GM23248 (cell line): Measurements from ENCODE around the gene NAV2. TPM values are rescaled to one million over a fixed set of nuclear protein-coding genes. Genes with fewer than 3 reads are reported as not detected.

Experiments
- DNase-seq: peaks from one replicate; pipeline ENCODE4 v3.0.0-alpha.2; 2015
- H2AFZ ChIP-seq: fragments of 200-600 bp; sonication (generic); 2 replicates; pipeline ENCODE4 v1.6.1; 2016; ENCODE audit warnings: antibody characterized with exemption
- H3F3A ChIP-seq: fragments of 200-600 bp; sonication (generic); 2 replicates; pipeline ENCODE4 v1.6.1; 2016; ENCODE audit warnings: mild to moderate bottlenecking, antibody characterized with exemption, mixed run types; ENCODE audit not compliant: insufficient read depth
- H3K27ac ChIP-seq: fragments of 200-600 bp; sonication (generic); 2 replicates; pipeline ENCODE4 v1.5.1; 2016; ENCODE audit warnings: mild to moderate bottlenecking
- H3K27me3 ChIP-seq: fragments of 200-600 bp; sonication (generic); replicated peaks from 2 replicates; pipeline ENCODE4 v1.6.1; 2016; ENCODE audit warnings: mild to moderate bottlenecking; ENCODE audit not compliant: insufficient read depth
- H3K36me3 ChIP-seq: fragments of 200-600 bp; sonication (generic); 2 replicates; pipeline ENCODE4 v1.6.1; 2016; ENCODE audit warnings: low read depth, mild to moderate bottlenecking
- H3K4me1 ChIP-seq: fragments of 200-600 bp; sonication (generic); 2 replicates; pipeline ENCODE4 v1.6.1; 2016; ENCODE audit warnings: mild to moderate bottlenecking; ENCODE audit not compliant: insufficient read depth
- H3K4me2 ChIP-seq: fragments of 200-600 bp; sonication (generic); one replicate; pipeline ENCODE4 v1.6.1; 2016; ENCODE audit warnings: mild to moderate bottlenecking; ENCODE audit not compliant: unreplicated experiment
- H3K4me3 ChIP-seq: fragments of 200-600 bp; sonication (generic); 2 replicates; pipeline ENCODE4 v1.5.1; 2016; ENCODE audit warnings: mild to moderate bottlenecking
- H3K79me2 ChIP-seq: fragments of 200-600 bp; sonication (generic); 2 replicates; pipeline ENCODE4 v1.6.1; 2016; ENCODE audit warnings: mild to moderate bottlenecking; ENCODE audit not compliant: insufficient read depth
- H3K9ac ChIP-seq: fragments of 200-600 bp; sonication (generic); 2 replicates; pipeline ENCODE4 v1.6.1; 2016; ENCODE audit warnings: mild to moderate bottlenecking
- H3K9me2 ChIP-seq: fragments of 200-600 bp; sonication (generic); 2 replicates; pipeline ENCODE4 v1.6.1; 2016; ENCODE audit warnings: mixed run types, mild to moderate bottlenecking, moderate library complexity; ENCODE audit not compliant: insufficient read depth
- H3K9me3 ChIP-seq: fragments of 200-600 bp; sonication (generic); one replicate; pipeline ENCODE4 v1.6.1; 2017; ENCODE audit warnings: low read depth
- H4K20me1 ChIP-seq: fragments of 200-600 bp; sonication (generic); 2 replicates; pipeline ENCODE4 v1.6.0; 2016; ENCODE audit not compliant: insufficient read depth
- EZH2 ChIP-seq: fragments of 200-600 bp; sonication (generic); IDR thresholded peaks from 2 replicates; pipeline ENCODE4 v1.6.1; 2018; ENCODE audit warnings: antibody characterized with exemption, mild to moderate bottlenecking; ENCODE audit not compliant: insufficient read depth, poor library complexity, severe bottlenecking
- EZH2phosphoT487 ChIP-seq: fragments of 200-600 bp; sonication (generic); IDR thresholded peaks from 2 replicates; pipeline ENCODE4 v1.6.1; 2018; ENCODE audit warnings: antibody characterized with exemption, moderate library complexity, mild to moderate bottlenecking, low read depth; ENCODE audit not compliant: insufficient read depth
- WGBS, 2 experiments: methylation state at CpG; one replicate each; pipeline ENCODE4 v1.1.6; 2015 to 2017; ENCODE audit warnings: low lambda C conversion rate in 2 of 2, low coverage in 1 of 2; ENCODE audit errors: missing lambda C conversion rate in 2 of 2; 5-methylcytosine and 5-hydroxymethylcytosine counted together
- in situ Hi-C: fragments of 300-500 bp; cut with MboI; formaldehyde crosslinking; loops from 2 replicates; pipeline ENCODE4 v1.15.0; 2020
- polyA plus RNA-seq: library from polyadenylated mRNA; unstranded; fragments of >200 nt; fragmentation: Nextera tagmentation; extraction: Ambion mirVana; gene quantifications from 2 replicates; pipeline ENCODE4 v1.2.1, GENCODE V29; 2016
- total RNA-seq: library from RNA; depleted of rRNA; stranded (reverse); fragments of >200 nt; shearing (Covaris generic); gene quantifications from 2 replicates; pipeline ENCODE4 v1.2.3, GENCODE V29; 2014

Gene NAV2
- total and polyA plus RNA-seq, 2 experiments from 2014 or later: 5.7 to 11.9 TPM

DNA sequence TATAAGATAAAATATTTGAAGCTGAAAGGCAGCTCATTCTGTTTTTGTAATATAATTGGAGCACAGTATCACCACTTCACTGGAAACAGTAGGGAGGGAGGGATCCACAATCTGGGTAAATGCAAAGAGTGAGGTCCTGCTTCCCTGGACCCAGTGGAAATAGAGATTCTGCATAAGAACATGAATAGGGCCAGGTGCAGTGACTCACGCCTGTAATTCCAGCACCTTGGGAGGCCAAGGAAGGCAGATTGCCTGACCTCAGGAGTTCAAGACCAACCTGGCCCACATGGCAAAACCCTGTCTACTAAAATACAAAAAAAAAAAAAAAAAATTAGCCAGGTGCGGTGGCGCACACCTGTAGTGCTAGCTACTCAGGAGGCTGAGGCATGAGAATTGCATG lies 303.9 kb downstream of the NAV2 start:
- TF ChIP-seq EZH2: no peak
- TF ChIP-seq EZH2phosphoT487: no peak
- H3K4me3 ChIP-seq: no peak overlapping the region
- in situ Hi-C loops: no loop called here
- H3K4me2 ChIP-seq: no peak overlapping the region
- H3K9ac ChIP-seq: no peak overlapping the region
- no peaks in the 10 kb centered on the region for H3K36me3 ChIP-seq
- WGBS, 2 experiments: 67% methylated on average over 3 of the region's 3 CpGs
- no peak overlapping the region for H3K27ac ChIP-seq
- DNase-seq: no peak
- no peaks in the 10 kb centered on the region for H4K20me1 ChIP-seq
- peaks cover under 1% of the 10 kb centered on the region; the same call in 1 of the 2 replicates for H3K4me1 ChIP-seq
- H3K79me2 ChIP-seq: peaks cover 27% of the 10 kb centered on the region
- no peak overlapping the region for H2AFZ ChIP-seq
- H3K9me2 ChIP-seq: no peaks in the 10 kb centered on the region
- H3K9me3 ChIP-seq: no peaks in the 10 kb centered on the region
- H3F3A ChIP-seq: no peaks in the 10 kb centered on the region
- no peaks in the 10 kb centered on the region for H3K27me3 ChIP-seq

DNA sequence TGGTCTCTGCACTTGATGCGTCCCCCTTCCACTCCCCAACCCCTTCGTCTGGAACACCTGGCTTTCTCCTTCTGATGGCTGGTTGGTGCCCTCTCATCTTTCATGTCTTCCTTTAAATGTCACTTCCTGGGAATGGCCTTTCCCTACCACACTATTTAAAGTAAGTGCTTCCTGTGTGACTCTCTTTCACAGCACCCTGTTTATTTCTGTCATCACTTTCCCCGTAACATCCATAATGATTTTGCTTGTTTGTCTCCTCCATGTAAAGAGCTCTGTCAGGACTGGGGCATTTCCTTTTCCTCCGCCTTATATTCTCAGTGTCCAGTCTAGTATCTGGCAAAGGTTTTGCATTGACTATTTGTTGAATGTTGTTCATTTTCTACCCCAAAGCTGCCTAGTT lies 304.7 kb downstream of the NAV2 start:
- in situ Hi-C loops: no loop called here
- Histone ChIP-seq H3K9me2 (no peaks in the 10 kb centered on the region), H3F3A (no peaks in the 10 kb centered on the region), H2AFZ (no peak overlapping the region), H4K20me1 (no peaks in the 10 kb centered on the region), H3K27me3 (no peaks in the 10 kb centered on the region), H3K4me3 (no peak overlapping the region), H3K27ac (no peak overlapping the region), H3K9me3 (no peaks in the 10 kb centered on the region), H3K9ac (no peak overlapping the region), H3K79me2 (peaks cover 29% of the 10 kb centered on the region), H3K4me2 (no peak overlapping the region), H3K4me1 (no peaks in the 10 kb centered on the region), H3K36me3 (no peaks in the 10 kb centered on the region)
- DNase-seq: no peak
- WGBS, 2 experiments: 96 to 98% methylated on average over 4 of the region's 4 CpGs
- TF ChIP-seq EZH2: no peak
- TF ChIP-seq EZH2phosphoT487: no peak

DNA sequence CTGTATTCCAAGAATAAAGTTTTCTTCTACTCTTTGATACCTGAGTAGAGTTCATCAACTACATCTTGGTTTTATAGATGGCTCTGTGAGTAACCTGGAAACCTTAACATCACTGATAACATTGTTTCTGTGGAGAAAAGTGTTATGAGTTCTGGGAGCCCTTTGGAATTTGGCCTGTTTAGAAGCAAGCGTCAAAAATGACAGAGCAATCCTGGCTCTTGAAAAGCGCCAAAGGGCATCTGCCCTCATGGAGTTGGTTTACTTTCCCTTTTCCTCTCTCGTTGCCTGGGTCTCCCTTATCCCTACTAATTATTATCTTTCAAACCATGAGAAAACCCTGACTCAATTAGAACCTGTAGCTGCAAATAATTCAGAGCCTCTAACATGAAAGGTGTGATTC lies 307.6 kb downstream of the NAV2 start:
- Histone ChIP-seq H3K36me3 (no peaks in the 10 kb centered on the region), H4K20me1 (no peaks in the 10 kb centered on the region), H3K79me2 (peaks cover 52% of the 10 kb centered on the region), H3K4me2 (no peak overlapping the region), H3K27me3 (no peaks in the 10 kb centered on the region), H2AFZ (no peak overlapping the region), H3K9me2 (no peaks in the 10 kb centered on the region), H3K4me3 (no peak overlapping the region), H3K4me1 (no peaks in the 10 kb centered on the region), H3K9ac (no peak overlapping the region), H3F3A (no peaks in the 10 kb centered on the region), H3K9me3 (no peaks in the 10 kb centered on the region), H3K27ac (no peak overlapping the region)
- WGBS, 2 experiments: 94 to 98% methylated on average over 3 of the region's 3 CpGs
- in situ Hi-C loops: no loop called here
- no peak for TF ChIP-seq EZH2
- no peak for TF ChIP-seq EZH2phosphoT487
- DNase-seq: no peak

DNA sequence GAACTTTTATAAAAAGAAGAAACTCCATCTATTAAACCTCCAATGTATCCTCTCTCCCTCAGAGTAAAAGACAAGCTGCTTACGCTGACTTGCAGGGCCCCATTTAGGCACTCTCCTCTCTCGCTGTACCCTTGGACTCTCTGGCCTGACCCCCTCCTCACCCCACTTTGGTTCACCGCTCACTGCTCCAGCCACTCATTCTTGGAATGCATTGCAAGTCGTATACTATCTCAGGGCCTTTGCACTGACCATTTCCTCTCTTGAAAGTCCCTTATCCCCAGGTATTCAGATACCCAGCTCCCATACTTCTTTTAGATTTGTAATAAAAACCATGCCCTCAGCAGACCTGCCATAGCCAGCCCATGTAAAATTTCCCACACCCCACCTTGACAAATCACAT lies 308.1 kb downstream of the NAV2 start:
- no peak overlapping the region for H3K4me3 ChIP-seq
- DNase-seq: no peak
- no peaks in the 10 kb centered on the region for H3K27me3 ChIP-seq
- H3F3A ChIP-seq: no peaks in the 10 kb centered on the region
- H3K9me3 ChIP-seq: no peaks in the 10 kb centered on the region
- H3K4me1 ChIP-seq: no peaks in the 10 kb centered on the region
- no peak overlapping the region for H2AFZ ChIP-seq
- TF ChIP-seq EZH2phosphoT487 (no peak), EZH2 (no peak)
- WGBS, 2 experiments: 94 to 99% methylated on average over 4 of the region's 4 CpGs
- in situ Hi-C loops: no loop called here
- H3K9ac ChIP-seq: no peak overlapping the region
- no peak overlapping the region for H3K27ac ChIP-seq
- no peak overlapping the region for H3K4me2 ChIP-seq
- peaks cover 47% of the 10 kb centered on the region for H3K79me2 ChIP-seq
- H4K20me1 ChIP-seq: no peaks in the 10 kb centered on the region
- no peaks in the 10 kb centered on the region for H3K9me2 ChIP-seq
- H3K36me3 ChIP-seq: no peaks in the 10 kb centered on the region

DNA sequence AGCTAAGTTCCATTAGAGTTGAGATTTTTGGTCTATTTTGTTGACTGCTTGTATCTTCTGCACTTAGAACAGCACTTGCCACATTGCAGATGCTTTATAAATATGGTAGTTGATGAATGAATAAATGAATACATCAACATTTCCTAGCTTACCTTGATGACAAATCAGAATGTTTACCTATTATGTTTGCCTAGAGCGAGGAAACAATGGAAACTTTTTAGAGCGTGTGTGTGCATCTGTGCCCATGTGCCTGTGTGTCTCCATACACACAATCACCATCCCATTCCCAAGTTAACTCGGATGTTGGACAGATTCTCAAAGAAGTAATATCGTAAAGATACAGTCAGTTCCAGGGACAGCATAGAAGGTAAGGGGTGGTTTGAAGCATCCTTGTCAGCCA lies 308.6 kb downstream of the NAV2 start:
- Histone ChIP-seq H3K79me2 (peaks cover 43% of the 10 kb centered on the region), H3K9me2 (no peaks in the 10 kb centered on the region), H3K27me3 (no peaks in the 10 kb centered on the region), H3K9me3 (no peaks in the 10 kb centered on the region), H4K20me1 (no peaks in the 10 kb centered on the region), H3K4me1 (no peaks in the 10 kb centered on the region), H3K4me3 (no peak overlapping the region), H3K9ac (no peak overlapping the region), H3F3A (no peaks in the 10 kb centered on the region), H2AFZ (no peak overlapping the region), H3K4me2 (no peak overlapping the region), H3K36me3 (no peaks in the 10 kb centered on the region), H3K27ac (no peak overlapping the region)
- TF ChIP-seq EZH2 (no peak), EZH2phosphoT487 (no peak)
- in situ Hi-C loops: no loop called here
- DNase-seq: no peak
- 99% methylated on average over 4 of the region's 4 CpGs for WGBS, 2 experiments
